ENCODE data around the gene TMEM91. TPM values are rescaled to one million over a fixed set of nuclear protein-coding genes. Genes with fewer than 3 reads are reported as not detected.
A peak's percentile ranks its signal among the peaks of the same experiment; 100 is the strongest.
"Not testable (repeated sequence)": the region's sequence is repeated elsewhere in the genome, so short reads cannot be mapped to it uniquely, and the experiment has no call there.

TMEM91 gene
- total and polyA plus RNA-seq, 9 donors, result 6.2 to 22.3 (median 9.9) TPM

DNA sequence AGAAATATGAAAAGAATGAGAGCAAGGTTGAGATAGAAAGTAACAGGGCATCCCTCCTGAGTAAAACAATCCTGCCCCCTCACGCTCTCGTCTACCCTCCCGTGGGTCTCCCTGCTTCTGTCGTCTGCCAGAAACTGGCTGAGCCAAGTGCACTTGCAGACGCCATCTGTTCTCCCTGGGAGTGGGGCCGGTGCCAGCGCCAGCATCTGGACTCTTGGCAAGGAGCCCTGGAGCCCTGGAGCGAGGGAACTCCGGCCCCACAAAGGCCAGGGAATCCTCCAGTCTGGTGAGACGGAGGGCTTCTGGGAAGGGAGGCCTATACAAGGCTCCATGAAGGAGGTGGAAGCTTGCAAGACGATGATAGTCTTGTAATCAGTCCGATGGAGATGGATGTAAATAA is 2.3 kb upstream of the TMEM91 start:
- H3K36me3 ChIP-seq, result no peaks in the 10 kb centered on the region
- H3K4me3 ChIP-seq, result no peak overlapping the region
- WGBS, 3 donors, result 1 to 5% (median 2%) methylated on average over 12 of the region's 12 CpGs
- TF ChIP-seq POLR2A (IDR thresholded peaks at IDR 0.05) (no peak), EP300 (IDR thresholded peaks at IDR 0.05) (no peak)
- TF ChIP-seq, protein P1, sequence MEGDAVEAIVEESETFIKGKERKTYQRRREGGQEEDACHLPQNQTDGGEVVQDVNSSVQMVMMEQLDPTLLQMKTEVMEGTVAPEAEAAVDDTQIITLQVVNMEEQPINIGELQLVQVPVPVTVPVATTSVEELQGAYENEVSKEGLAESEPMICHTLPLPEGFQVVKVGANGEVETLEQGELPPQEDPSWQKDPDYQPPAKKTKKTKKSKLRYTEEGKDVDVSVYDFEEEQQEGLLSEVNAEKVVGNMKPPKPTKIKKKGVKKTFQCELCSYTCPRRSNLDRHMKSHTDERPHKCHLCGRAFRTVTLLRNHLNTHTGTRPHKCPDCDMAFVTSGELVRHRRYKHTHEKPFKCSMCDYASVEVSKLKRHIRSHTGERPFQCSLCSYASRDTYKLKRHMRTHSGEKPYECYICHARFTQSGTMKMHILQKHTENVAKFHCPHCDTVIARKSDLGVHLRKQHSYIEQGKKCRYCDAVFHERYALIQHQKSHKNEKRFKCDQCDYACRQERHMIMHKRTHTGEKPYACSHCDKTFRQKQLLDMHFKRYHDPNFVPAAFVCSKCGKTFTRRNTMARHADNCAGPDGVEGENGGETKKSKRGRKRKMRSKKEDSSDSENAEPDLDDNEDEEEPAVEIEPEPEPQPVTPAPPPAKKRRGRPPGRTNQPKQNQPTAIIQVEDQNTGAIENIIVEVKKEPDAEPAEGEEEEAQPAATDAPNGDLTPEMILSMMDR (IDR thresholded peaks at IDR 0.05), result no peak
- peak; percentile 93 to 98 (median 95) for DNase-seq
- peaks cover 8% of the 10 kb centered on the region for H3K4me1 ChIP-seq (ENCODE audit: insufficient read depth)
- no peaks in the 10 kb centered on the region for H3K9me3 ChIP-seq
- H3K27ac ChIP-seq, result peak overlapping the region in 1 of 2 donors; percentile 19
- no peaks in the 10 kb centered on the region for H3K27me3 ChIP-seq
- intact Hi-C loops (cut with DNase I), result no loop called here

DNA sequence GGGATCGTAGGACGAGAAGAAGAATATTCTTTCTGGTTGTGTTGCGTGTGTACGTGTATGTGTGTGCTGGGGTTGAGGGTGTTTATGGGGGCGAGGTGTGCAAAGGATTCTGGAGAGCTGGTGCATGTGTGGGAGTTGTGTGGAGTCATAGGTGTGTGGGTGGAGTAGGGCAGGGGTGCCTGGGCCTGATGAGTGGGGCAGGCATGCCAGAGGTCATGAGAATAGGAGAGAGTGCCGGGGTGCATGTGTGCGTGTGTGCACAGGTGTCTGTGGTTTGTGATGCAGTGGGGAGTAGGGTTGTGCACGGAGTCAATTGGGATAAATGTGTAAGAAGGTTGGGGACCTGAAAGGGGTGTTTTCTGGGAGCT is 649 bp downstream of the TMEM91 start:
- intact Hi-C loops (cut with DNase I), result no loop called here
- Histone ChIP-seq H3K4me1 (ENCODE audit: insufficient read depth) (peaks cover 8% of the 10 kb centered on the region), H3K4me3 (peak overlapping the region; percentile 52), H3K9me3 (no peaks in the 10 kb centered on the region), H3K36me3 (no peaks in the 10 kb centered on the region), H3K27me3 (no peaks in the 10 kb centered on the region), H3K27ac (peak overlapping the region; percentile 41 to 53)
- DNase-seq, result no peak
- TF ChIP-seq, protein P1 (IDR thresholded peaks at IDR 0.05), result no peak
- TF ChIP-seq EP300 (IDR thresholded peaks at IDR 0.05) (no peak), POLR2A (IDR thresholded peaks at IDR 0.05) (no peak)
- 56 to 59% (median 58%) methylated on average over 8 of the region's 8 CpGs for WGBS, 3 donors

DNA sequence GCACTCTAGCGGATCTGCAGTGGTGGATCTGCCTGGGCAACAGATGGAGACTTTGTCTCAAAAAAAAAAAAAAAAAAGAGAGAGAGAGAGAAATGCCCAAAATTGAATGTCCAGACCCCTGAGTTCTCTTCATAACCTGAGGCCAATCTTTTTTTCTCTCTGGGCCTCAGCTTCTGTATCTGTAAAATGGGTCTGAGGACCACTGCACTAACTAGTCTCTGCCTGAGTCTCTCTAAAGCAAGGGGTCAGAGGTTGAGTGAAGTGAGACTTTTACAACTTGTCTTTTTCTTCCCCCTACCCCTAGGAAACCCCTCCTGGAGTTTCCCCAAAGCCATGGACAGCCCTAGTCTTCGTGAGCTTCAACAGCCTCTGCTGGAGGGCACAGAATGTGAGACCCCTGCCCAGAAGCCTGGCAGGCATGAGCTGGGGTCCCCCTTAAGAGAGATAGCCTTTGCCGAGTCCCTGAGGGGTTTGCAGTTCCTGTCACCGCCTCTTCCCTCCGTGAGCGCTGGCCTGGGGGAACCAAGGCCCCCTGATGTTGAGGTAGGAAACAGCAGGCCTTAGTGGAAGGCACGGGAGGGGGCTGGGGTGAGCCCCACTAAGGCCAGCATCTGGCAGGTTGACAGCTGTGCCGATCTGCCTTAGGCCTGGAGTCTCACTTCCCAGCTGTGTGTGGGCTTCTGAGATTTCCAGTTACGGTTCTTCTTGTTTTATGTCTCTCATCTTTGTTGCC is 1.8 kb downstream of the TMEM91 start:
- intact Hi-C loops (cut with DNase I), result no loop called here
- 50 to 55% (median 51%) methylated on average over 9 of the region's 9 CpGs for WGBS, 3 donors
- Histone ChIP-seq H3K4me3 (no peak overlapping the region), H3K27me3 (no peaks in the 10 kb centered on the region), H3K27ac (peak overlapping the region in 1 of 2 donors; percentile 27), H3K36me3 (no peaks in the 10 kb centered on the region), H3K9me3 (no peaks in the 10 kb centered on the region), H3K4me1 (ENCODE audit: insufficient read depth) (peaks cover 8% of the 10 kb centered on the region)
- TF ChIP-seq, protein P1 (IDR thresholded peaks at IDR 0.05), result no peak
- TF ChIP-seq POLR2A (IDR thresholded peaks at IDR 0.05) (no peak), EP300 (IDR thresholded peaks at IDR 0.05) (no peak)
- DNase-seq, result peak in 2 of 5 donors; percentile 33 to 54

DNA sequence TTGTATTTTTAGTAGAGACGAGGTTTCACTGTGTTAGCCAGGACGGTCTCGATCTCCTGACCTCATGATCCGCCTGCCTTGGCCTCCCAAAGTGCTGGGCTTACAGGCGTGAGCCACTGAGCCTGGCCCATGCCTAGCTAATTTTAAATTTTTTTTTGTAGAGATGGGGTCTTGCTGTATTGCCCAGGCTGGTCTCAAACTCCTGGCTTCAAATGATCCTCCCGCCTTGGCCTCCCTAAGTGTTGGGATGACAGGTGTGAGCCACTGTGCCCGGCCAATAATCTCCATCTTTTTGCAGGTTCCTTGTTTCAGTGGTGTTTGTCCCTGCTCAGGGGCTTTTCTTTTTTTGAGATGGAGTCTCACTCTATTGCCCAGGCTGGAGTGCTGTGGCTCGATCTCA is 5.2 kb downstream of the TMEM91 start:
- intact Hi-C loops (cut with DNase I); H3K9me3 ChIP-seq; H3K4me1 ChIP-seq (ENCODE audit: insufficient read depth); H3K4me3 ChIP-seq; H3K27ac ChIP-seq; H3K36me3 ChIP-seq; H3K27me3 ChIP-seq; DNase-seq: not testable (repeated sequence)
- 92 to 95% (median 93%) methylated on average over 8 of the region's 8 CpGs for WGBS, 3 donors

DNA sequence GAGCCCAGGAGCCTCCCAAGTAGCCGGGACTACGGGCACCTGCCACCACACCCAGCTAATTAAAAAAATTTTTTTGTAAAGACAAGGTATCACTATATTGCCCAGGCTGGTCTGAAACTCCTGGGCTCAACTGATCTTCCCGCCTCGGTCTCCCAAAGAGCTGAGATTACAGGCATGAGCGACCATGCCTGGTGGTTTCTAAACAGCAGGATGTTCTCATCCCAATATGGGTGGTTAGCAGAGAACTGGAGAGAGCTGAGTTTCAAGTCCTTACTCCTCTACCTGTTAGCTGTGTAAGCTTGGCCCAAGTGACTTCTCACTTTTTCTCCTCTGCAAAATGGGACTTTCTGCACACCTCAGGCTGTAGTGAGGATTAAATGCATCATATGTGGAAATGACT is 8.0 kb downstream of the TMEM91 start:
- Histone ChIP-seq H3K36me3 (no peaks in the 10 kb centered on the region), H3K4me3 (no peak overlapping the region), H3K27ac (no peak overlapping the region), H3K9me3 (no peaks in the 10 kb centered on the region), H3K4me1 (ENCODE audit: insufficient read depth) (no peaks in the 10 kb centered on the region), H3K27me3 (no peaks in the 10 kb centered on the region)
- TF ChIP-seq, protein P1 (IDR thresholded peaks at IDR 0.05), result no peak
- TF ChIP-seq POLR2A (IDR thresholded peaks at IDR 0.05) (no peak), EP300 (IDR thresholded peaks at IDR 0.05) (no peak)
- no peak for DNase-seq
- 84 to 88% (median 87%) methylated on average over 5 of the region's 5 CpGs for WGBS, 3 donors
- intact Hi-C loops (cut with DNase I), result no loop called here

Measured in ovary (tissue), 9 donors.